ENCODE results near the gene OARD1.

- TF ChIP-seq POLR2A (IDR thresholded peaks at IDR 0.05; ENCODE audit: low read length) (no peak), GATA1 (IDR thresholded peaks at IDR 0.05; ENCODE audit: low read depth, low read length) (no peak)
Observed at GRCh38 chr6:41049521-41049920, 22.6 kb downstream of the OARD1 start.

Data from erythroblast (primary cell).